Activated CD4-positive, CD25-positive, alpha-beta regulatory T cell treated with anti-CD3 and anti-CD28 coated beads, Interleukin-2, amount 50 U/mL, for 16 hours (primary cell): ENCODE measurements around the gene STRN4.
"Not testable (repeated sequence)": the region's sequence is repeated elsewhere in the genome, so short reads cannot be mapped to it uniquely, and the experiment has no call there.

Source experiments
- DNase-seq: peaks from one replicate; pipeline ENCODE4 v3.0.0-alpha.2; 2020; ENCODE audit warnings: low read depth, low spot score

Gene STRN4

DNA sequence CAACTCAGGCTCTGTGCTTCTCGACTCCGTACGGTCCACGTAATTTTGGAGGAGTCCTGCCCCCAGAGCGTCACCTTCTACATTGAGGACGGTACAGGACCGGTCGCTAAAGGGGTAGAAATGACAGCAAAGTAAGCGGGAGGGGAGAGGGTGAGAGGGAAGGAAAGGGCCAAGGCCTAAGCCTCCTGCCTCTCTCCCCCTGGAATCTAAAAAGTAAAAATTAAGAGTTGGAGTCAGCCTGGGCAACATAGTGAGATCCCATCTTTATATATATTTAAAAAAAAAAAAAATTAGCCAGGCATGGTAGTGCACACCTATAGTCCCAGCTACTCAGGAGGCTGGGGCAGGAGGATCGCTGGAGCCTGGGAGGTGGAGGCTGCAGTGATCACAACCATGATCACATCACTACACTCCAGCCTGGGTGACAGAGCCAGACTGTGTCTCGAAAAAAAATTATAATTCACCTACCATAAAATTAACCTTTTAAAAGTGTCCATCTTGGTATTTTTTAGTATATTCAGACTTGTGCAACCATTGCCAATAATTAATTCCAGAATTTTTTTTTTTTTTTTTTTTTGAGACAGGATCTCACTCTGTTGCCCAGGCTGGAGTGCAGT lies 29.5 kb upstream of the STRN4 start:
- no peak for DNase-seq

DNA sequence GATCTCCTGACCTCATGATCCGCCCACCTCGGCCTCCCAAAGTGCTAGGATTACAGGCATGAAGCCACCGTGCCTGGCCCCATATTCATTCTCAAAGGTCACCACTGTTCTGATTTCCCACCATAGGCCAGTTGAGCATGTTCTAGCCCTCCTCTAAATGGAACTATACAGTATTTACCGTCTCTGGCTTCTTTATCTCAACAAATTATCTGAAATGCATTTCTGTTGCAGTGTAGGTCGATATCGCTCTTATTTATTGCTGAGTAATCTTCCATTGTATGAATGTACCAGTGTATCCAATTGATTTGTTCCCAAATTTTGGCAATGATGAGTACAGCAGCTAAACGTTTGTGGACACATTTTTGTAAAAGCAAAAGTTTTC lies 26.8 kb upstream of the STRN4 start:
- DNase-seq, result no peak

DNA sequence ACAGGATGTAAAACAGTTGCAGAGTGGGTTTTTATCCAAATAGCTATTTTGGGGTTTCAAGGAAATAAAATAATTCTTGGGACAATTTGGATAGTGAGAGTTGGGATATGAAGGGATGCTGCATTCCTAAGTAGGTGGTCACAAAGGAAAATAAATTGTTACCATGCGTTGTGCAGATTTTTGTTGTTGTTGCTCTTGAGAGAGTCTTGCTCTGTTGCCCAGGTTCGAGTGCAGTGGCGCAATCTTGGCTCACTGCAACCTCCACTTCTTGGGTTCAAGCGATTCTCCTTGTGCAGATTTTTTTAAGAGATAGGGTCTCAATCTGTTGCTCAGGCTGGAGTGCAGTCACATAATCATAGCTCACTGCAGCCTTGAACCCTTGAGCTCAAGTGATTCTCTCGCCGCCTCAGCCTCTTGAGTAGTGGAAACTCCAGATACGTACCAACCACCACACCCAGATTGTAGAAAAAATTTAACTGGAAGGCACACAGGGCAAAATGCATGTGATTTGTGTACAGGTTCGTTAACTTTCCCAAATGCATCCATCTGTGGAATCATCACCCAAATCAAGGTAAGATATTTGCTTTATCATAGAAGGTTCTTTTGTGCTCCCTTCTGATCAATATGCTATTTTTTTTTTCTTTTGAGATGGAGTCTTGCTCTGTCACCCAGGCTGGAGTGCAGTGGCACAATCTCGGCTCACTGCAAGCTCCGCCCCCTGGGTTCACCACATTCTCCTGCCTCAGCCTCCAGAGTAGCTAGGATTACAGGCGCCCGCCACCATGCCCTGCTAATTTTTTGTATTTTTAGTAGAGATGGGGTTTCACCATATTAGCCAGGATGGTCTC lies 26.1 kb upstream of the STRN4 start:
- no peak for DNase-seq

DNA sequence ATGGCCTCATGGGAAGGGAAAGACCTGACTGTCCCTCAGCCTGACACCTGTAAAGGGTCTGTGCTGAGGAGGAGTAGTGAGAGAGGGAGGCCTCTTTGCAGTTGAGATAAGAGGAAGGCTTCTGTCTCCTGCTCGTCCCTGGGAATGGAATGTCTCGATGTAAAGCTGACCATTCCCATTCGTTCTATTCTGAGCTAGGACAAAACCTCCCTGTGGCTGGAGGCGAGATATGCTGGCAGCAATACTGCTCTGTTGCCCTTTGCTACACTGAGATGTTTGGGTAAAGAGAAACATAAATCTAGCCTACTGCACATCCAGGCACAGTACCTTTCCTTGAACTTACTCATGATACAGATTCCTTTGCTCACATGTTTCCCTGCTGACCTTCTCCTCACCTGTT lies 22.5 kb upstream of the STRN4 start:
- DNase-seq, result not testable (repeated sequence)

DNA sequence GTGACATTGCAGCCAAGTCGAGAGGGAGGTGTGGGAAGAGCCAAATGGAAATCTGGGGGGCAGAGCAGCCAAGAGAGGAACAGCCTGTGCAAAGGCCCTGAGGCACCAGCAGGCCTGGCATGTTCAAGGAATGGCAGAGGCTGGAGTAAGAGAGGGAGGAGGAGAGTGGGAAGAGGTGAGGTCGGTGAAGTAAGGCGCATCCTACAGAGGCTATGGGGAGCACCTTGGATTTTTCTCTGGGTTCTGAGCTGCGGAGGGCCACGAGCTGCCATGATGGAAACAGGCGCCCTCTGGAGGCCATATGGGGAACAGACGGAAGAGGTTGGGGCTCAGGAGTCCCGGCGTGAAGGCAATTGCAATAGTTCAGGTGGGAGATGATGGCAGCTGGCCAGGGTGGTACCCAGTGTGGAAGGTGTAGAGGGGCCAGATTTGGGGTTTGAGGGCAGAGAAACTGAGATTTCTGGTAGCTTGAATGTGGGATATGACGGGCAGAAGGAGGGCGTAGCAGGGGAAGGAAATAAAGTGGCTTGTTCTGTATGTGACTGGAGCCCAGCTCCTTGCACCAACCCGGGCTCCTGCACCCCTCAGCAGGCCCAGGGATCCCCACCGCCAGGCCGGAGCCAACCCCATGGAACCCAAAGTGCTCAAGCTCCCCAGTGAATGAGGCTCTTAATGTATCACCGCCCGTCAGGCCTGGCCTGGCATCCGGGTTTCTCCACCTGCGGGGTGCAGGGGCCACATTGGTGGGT lies 20.5 kb upstream of the STRN4 start:
- peak; percentile 61 for DNase-seq

DNA sequence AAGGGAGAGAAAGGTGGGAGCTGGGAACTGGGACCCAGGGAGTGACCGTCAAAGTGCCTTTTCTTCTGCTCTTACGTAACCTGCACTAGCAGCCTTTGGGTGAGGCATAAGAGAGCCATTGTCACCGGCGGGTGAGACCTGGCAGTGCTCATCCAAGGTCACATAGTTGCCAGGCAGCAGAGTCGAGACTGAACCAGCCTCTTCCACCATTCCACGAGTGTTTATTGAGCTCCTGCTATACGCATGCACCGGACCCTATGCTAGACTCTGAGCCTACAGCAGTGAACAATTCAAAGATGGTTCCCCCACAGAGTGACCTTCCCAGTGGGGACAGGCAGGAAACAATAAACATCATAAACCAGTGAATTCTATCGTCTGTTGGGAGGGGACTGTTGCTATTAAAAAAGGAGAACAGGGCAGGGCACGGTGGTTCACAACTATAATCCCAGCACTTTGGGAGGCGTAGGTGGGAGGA lies 18.6 kb upstream of the STRN4 start:
- DNase-seq, result no peak

DNA sequence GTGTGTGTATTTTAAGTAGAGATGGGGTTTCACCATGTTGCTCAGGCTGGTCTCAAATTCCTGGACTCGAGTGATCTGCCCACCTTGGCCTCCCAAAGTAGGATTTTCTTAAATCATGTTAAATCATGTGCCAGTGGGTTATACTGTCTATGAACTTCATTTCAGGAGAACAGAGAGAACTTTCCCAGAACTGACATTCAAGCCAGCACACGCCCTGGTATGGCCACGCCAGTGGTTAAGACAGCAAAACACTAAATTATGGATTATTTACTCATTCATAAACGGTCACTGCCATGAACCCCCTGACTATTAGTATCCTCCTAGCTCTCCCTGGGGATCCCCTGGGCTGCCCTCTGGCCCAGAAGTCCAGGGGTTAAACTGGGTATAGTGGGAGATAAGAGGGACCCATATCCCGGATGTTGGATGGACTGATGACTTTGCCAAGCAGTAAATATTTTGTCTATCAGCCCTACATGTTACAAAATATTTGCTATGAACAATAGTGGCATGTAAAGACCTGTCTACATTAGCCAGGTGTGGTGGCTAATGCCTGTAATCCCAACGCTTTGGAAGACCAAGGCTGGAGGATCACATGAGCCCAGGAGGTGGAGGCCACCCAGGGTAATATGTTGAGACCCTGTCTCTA lies 16.1 kb upstream of the STRN4 start:
- no peak for DNase-seq

DNA sequence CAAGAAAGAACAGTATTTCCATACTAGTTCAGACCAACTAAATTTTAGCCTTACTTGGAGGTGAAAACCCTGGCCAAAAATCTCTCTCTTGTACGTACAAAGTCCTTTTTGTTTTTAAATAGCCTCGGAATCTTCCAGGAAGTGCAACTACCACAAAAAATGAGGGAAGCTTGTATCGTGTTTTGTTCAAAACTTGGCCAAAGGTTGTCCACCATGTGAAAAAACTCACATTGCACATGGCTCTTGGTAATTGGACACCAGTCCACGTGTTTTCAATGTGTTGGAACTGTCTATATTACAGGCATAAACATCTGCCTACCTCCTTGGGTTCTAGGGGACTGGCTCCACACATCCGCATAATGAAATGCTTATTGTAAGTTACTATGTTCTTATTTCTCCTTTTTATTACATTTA lies 15.2 kb upstream of the STRN4 start:
- DNase-seq, result no peak

DNA sequence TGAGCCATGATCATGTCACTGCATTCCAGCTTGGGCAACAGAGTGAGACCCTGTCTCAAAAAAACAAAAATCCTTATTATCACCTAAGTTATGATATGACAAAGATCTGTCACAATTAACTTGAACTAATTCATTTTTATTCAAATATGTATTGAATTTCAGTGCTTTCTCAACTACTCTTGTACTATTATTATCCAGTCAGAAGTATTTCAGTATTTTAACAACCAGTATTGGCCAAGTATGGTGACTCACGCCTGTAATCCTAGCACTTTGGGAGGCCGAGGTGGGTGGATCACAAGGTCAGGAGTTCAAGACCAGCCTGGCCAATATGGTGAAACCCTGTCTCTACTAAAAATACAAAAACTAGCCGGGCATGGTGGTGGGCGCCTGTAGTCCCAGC lies 14.6 kb upstream of the STRN4 start:
- not testable (repeated sequence) for DNase-seq

DNA sequence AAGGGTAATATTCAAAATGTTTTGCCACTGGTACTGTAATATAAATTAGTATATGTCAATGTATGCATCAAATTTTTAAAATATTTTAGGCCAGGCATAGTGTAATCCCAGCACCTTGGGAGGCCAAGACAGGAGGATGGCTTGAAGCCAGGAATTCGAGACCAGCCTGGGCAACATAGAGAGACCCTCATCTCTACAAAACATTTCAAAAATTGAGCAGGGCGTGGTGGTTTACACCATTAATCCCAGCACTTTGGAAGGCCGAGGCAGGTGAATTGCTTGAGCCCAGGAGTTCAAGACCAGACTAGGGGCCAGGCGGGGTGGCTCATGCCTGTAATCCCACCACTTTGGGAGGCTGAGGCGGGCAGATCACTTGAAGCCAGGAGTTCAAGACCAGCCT lies 14.1 kb upstream of the STRN4 start:
- no peak for DNase-seq

DNA sequence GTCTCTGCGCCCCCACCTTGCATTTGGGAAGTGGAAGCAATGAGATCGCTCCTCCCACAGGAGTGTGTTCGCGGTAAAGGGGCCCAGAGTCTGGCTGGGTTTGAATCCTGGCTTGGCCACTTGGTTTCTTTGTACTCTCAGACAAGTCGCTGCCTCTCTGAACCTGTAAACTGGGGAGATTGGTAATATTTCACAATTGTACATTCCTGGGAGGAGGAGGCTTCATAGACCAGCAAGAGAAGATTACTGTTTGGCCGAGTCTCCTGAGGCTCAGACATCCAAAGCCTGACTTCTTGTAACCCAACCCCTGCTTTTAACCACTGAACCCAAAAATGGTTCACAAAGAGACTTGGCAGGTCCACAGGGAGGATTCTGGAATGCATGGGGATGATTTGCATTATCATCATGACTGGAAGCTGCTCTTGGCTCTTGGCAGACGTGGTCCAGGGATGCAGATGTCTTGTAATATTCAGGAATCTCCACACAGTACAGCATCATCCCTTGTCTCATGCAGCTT lies 13.6 kb upstream of the STRN4 start:
- no peak for DNase-seq

DNA sequence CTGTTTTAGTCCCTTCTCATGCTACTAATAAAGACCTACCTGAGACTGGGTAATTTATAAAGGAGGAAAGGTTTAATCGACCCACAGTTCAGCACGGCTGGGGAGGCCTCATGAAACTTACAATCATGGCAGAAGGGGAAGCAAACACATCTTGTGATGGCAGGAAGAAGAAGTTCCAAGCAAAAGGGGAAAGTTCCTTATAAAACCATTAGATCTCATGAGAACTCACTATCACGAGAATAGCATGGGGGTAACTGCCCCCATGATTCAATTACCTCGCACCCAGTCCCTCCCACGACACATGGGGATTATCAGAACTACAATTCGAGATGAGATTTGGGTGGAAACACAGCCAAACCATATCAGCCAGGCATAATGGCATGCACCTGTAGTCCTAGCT lies 13.0 kb upstream of the STRN4 start:
- no peak for DNase-seq

DNA sequence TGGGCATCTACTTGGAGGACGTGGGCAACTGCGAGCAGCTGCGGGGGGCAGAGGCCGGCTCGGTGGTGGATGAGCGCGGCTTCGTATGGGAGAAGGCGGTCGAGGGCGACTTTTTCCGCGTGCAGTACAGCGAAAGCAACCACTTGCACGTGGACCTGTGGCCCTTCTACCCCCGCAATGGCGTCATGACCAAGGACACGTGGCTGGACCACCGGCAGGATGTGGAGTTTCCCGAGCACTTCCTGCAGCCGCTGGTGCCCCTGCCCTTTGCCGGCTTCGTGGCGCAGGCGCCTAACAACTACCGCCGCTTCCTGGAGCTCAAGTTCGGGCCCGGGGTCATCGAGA lies 10.3 kb upstream of the STRN4 start:
- DNase-seq, result no peak

DNA sequence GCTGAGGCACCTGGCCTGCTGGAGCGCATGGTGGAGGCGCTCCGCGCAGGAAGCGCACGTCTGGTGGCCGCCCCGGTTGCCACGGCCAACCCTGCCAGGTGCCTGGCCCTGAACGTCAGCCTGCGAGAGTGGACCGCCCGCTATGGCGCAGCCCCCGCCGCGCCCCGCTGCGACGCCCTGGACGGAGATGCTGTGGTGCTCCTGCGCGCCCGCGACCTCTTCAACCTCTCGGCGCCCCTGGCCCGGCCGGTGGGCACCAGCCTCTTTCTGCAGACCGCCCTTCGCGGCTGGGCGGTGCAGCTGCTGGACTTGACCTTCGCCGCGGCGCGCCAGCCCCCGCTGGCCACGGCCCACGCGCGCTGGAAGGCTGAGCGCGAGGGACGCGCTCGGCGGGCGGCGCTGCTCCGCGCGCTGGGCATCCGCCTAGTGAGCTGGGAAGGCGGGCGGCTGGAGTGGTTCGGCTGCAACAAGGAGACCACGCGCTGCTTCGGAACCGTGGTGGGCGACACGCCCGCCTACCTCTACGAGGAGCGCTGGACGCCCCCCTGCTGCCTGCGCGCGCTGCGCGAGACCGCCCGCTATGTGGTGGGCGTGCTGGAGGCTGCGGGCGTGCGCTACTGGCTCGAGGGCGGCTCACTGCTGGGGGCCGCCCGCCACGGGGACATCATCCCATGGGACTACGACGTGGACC lies 9.7 kb upstream of the STRN4 start:
- DNase-seq, result no peak

DNA sequence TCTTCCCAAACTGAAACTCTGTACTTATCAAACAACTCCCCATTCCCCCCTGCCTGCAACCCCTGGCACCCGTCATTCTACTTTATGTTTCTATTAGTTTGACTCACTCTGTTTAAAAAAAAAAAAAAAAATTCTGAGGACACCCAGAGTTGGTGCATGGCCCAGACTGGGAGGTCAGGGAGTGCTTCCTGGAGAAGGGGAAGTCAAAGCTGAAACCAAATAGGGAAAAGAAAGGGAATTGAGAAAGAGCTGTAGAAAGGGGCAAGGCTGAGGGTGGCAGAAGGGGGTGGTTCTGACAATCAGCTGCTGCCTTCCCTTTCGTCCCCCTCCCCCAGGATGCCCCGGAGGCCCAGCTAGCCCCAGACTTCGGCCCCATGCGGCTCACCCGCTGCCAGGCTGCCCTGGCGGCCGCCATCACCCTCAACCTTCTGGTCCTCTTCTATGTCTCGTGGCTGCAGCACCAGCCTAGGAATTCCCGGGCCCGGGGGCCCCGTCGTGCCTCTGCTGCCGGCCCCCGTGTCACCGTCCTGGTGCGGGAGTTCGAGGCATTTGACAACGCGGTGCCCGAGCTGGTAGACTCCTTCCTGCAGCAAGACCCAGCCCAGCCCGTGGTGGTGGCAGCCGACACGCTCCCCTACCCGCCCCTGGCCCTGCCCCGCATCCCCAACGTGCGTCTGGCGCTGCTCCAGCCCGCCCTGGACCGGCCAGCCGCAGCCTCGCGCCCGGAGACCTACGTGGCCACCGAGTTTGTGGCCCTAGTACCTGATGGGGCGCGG lies 9.0 kb upstream of the STRN4 start:
- no peak for DNase-seq

DNA sequence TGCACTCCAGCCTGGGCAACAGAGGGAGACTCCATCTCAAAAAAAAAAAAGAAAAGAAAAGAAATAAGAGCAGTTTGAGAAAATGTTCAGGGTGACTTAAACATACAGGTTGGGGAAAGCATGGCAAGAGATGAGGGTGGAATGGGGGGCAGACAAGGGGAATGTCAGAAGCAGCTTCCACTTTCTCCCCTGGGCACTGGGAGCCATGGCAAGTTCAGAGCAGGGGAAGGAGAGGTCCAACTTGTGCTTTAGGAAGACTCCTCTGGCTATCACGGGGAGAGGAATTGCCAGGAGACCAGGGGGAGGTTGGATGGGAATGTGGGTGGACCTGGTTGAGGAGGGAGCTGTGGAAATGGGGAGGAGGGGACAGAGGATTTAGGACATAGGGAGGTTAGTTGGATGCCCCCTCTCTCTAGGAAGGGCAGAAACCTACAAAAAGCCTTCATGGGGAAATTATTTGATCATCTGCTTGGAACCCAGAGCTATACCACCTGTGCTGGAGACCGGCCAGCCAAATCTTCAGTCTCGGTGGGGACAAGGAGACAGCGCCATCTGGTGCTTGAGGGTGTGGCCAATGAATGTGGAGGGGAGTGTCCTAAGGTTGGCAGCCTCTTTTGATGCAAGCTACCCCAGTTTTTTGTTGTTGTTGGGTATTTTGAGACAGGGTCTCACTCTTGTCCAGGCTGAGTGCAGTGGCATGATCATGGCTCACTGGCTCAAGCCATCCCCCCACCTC lies 7.3 kb upstream of the STRN4 start:
- no peak for DNase-seq

DNA sequence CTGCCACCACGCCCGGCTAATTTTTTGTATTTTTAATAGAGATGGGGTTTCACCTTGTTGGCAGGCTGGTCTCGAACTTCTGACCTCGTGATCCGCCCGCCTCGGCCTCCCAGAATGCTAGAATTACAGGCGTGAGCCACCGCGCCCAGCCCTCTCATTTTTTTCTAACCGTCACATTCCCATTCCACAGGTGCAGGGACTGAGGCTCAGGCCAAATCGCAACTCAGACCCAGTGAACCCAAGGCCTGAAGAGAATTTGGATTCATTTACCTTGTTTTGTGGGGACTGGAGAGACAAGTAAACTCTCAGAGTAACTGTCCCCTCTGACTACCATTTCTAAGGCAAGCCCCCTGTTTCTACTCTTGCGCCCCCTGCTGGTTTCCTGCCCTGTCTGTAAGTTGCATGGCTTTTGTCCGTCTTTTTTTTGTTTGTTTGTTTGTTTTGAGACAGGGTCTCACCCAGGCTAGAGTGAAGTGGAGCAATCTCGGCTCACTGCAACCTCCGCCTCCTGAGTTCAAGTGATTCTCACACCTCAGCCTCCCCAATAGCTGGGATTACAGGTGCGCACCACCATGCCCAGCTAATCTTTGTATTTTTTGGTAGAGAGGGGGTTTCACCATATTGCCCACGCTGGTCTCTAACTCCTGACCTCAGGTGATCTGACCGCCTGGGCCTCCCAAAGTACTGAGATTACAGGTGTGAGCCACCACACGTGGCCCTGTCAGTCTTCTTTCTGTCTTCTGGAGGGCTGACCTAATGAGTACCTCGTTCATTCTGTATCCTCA lies 2.3 kb upstream of the STRN4 start:
- peak; percentile 53 for DNase-seq

DNA sequence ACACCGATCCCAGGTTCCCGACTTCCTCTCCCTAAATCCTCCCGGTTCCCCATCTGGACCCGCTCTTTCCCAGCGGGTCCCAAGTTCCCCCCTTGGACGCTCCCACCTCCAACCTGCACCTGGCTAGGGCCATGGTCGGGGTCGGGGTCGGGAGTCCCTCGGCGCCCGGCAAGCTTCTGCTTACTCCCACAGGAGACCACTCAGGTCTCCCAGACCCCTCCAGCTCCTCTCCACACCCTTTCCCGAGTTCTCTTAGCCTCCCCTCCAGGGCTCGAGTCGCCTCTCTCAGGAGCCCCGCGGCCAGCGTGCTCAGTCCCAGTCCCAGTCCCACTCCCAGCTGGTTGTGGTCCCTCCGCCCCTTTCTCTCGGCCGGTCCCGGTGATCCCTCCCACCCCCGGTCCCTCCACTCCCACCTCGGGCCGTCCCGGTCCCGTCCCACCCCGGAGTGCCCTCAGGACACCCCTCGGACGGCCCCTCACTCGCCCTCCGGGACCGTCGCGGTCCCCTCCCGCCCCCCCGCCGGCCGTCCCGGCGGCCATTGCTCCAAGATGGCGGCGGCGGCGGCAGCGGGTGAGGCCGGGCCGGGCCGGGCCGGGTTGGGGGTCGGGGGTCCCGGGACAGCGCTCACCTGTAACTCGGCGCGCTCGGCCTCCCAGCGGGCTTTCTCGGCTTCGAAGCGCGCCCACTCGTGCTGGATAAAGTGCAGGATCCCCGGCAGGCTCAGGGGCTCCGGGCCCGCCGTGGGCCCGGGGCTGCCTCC lies 549 bp downstream of the STRN4 start, which contains the start of gene FKRP:
TSS of gene FKRP (plus strand) at position 537 of the 760 bp plus-strand sequence. CDS start 9,394 bp downstream, outside the sequence.
- DNase-seq, result no peak
